Measurements from ENCODE around the gene HERC4. TPM values are rescaled to one million over a fixed set of nuclear protein-coding genes. Genes with fewer than 3 reads are reported as not detected.
"Not testable (repeated sequence)": the region's sequence is repeated elsewhere in the genome, so short reads cannot be mapped to it uniquely, and the experiment has no call there.

The HERC4 gene
- total and polyA plus RNA-seq, 2 donors (not counting 3 experiments of a cell fraction or from before 2014, with no cell fraction given): 10.6 to 73.7 TPM

DNA sequence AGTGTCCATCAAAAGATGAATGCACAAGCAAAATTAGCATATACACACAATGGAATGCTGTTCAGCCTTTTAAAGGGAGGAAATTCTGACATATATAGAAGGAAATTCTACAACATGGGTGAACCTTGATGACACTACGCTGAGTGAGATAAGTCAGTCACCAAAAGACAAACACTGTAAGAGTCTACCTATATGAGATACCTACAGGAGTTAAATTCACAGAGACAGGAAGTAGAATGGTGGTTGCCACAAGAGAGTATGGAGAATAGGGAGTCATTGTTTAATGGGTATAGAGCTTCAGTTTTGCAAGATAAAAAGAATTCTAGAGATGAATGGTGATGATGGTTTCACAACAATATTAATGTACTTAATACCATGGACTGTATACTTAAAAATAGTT lies 51.8 kb downstream of the HERC4 start:
- Histone ChIP-seq H4K20me1 (replicated peaks; ENCODE audit: control insufficient read depth, extremely low read depth, insufficient read depth, low read length) (no peaks in the 10 kb centered on the region), H3K36me3 (ENCODE audit: control insufficient read depth in 2 of 2, extremely low read depth in 1 of 2, insufficient read depth in 2 of 2, low read length in 2 of 2) (peaks cover 5 to 7% of the 10 kb centered on the region in 2 experiments), H3K79me2 (ENCODE audit: control insufficient read depth, insufficient read depth, low read length) (peaks cover 4% of the 10 kb centered on the region), H3K4me1 (ENCODE audit: control insufficient read depth, extremely low read depth, insufficient read depth, low read length) (no peaks in the 10 kb centered on the region), H3K4me2 (ENCODE audit: insufficient read depth, low read length) (no peak overlapping the region), H3K9me3 (replicated peaks; ENCODE audit: control insufficient read depth, insufficient read depth, low read length) (no peaks in the 10 kb centered on the region), H3K27me3 (ENCODE audit: control insufficient read depth in 2 of 2, insufficient read depth in 2 of 2, low read length in 2 of 2) (no peaks in the 10 kb centered on the region), H3K9ac (replicated peaks; ENCODE audit: extremely low read depth, insufficient read depth, low read length) (no peak overlapping the region), H3K27ac (ENCODE audit: insufficient read depth, low read depth, low read length) (no peak overlapping the region), H2AFZ (ENCODE audit: low read depth, low read length) (no peak overlapping the region), H3K4me3 (replicated peaks in 1 of 3; ENCODE audit: insufficient read depth in 1 of 3, low read depth in 1 of 3, low read length in 3 of 3) (no peak overlapping the region), H3K9me1 (replicated peaks; ENCODE audit: control insufficient read depth, extremely low read depth, insufficient read depth, low read length) (no peaks in the 10 kb centered on the region)
- dilution Hi-C loops (cut with MboI; ENCODE audit: extremely low pct_ligation_motif_present, low sequenced_read_pairs): no loop called here
- ChIA-PET CTCF (no interaction called here), POLR2A (no interaction called here)
- no peak for DNase-seq (ENCODE audit: low read depth, low spot score)
- no peak for FAIRE-seq
- intact Hi-C loops (cut with micrococcal nuclease): no loop called here
- no TSS peak for BruUV-seq (replicated peaks)
- TF ChIP-seq POLR2A (IDR thresholded peaks at IDR 0.05; ENCODE audit: low read depth, low read length): no peak
- TF ChIP-seq GATA2 (IDR thresholded peaks at IDR 0.05; ENCODE audit: insufficient read depth, insufficient read length, low read depth, low read length): no peak
- TF ChIP-seq, protein P1, sequence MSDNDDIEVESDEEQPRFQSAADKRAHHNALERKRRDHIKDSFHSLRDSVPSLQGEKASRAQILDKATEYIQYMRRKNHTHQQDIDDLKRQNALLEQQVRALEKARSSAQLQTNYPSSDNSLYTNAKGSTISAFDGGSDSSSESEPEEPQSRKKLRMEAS (IDR thresholded peaks at IDR 0.05; ENCODE audit: insufficient read depth, insufficient read length): no peak

- H3K36me3 ChIP-seq (ENCODE audit: control insufficient read depth in 2 of 2, extremely low read depth in 1 of 2, insufficient read depth in 2 of 2, low read length in 2 of 2); BruUV-seq (replicated peaks); POLR2A ChIA-PET; H3K4me3 ChIP-seq (replicated peaks in 1 of 3; ENCODE audit: insufficient read depth in 1 of 3, low read depth in 1 of 3, low read length in 3 of 3); H3K9me1 ChIP-seq (replicated peaks; ENCODE audit: control insufficient read depth, extremely low read depth, insufficient read depth, low read length); H3K27me3 ChIP-seq (ENCODE audit: control insufficient read depth in 2 of 2, insufficient read depth in 2 of 2, low read length in 2 of 2); H3K4me1 ChIP-seq (ENCODE audit: control insufficient read depth, extremely low read depth, insufficient read depth, low read length); H4K20me1 ChIP-seq (replicated peaks; ENCODE audit: control insufficient read depth, extremely low read depth, insufficient read depth, low read length); FAIRE-seq; H3K9me3 ChIP-seq (replicated peaks; ENCODE audit: control insufficient read depth, insufficient read depth, low read length); H3K27ac ChIP-seq (ENCODE audit: insufficient read depth, low read depth, low read length); DNase-seq (ENCODE audit: low read depth, low spot score); H3K79me2 ChIP-seq (ENCODE audit: control insufficient read depth, insufficient read depth, low read length); H2AFZ ChIP-seq (ENCODE audit: low read depth, low read length); H3K4me2 ChIP-seq (ENCODE audit: insufficient read depth, low read length); intact Hi-C loops (cut with micrococcal nuclease); H3K9ac ChIP-seq (replicated peaks; ENCODE audit: extremely low read depth, insufficient read depth, low read length); dilution Hi-C loops (cut with MboI; ENCODE audit: extremely low pct_ligation_motif_present, low sequenced_read_pairs); CTCF ChIA-PET: not testable (repeated sequence)
Measured at GRCh38 chr10:68022324-68022723, 52.8 kb downstream of the HERC4 start.

DNA sequence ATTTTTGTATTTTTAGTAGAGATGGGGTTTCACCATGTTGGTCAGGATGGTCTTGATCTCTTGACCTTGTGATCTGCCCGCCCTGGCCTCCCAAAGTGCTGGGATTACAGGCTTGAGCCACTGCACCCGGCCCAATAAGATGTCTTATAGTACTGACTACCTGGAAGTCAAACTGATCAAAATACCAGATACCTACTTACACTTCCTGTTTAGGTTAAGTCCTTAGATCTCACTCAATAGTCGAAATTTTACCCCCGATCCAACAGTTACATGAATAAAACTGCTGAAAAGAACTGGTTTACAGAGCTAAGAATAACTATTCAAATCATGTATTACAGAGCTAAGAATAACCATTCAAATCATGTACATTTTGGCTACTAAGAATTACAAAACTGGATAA lies 58.6 kb downstream of the HERC4 start:
- DNase-seq (ENCODE audit: low read depth, low spot score); H3K27me3 ChIP-seq (ENCODE audit: control insufficient read depth in 2 of 2, insufficient read depth in 2 of 2, low read length in 2 of 2); POLR2A ChIA-PET; H3K4me1 ChIP-seq (ENCODE audit: control insufficient read depth, extremely low read depth, insufficient read depth, low read length); H3K36me3 ChIP-seq (ENCODE audit: control insufficient read depth in 2 of 2, extremely low read depth in 1 of 2, insufficient read depth in 2 of 2, low read length in 2 of 2); dilution Hi-C loops (cut with MboI; ENCODE audit: extremely low pct_ligation_motif_present, low sequenced_read_pairs); H3K4me2 ChIP-seq (ENCODE audit: insufficient read depth, low read length); H3K9me3 ChIP-seq (replicated peaks; ENCODE audit: control insufficient read depth, insufficient read depth, low read length); intact Hi-C loops (cut with micrococcal nuclease); H3K79me2 ChIP-seq (ENCODE audit: control insufficient read depth, insufficient read depth, low read length); H3K4me3 ChIP-seq (replicated peaks in 1 of 3; ENCODE audit: insufficient read depth in 1 of 3, low read depth in 1 of 3, low read length in 3 of 3); H3K9me1 ChIP-seq (replicated peaks; ENCODE audit: control insufficient read depth, extremely low read depth, insufficient read depth, low read length); FAIRE-seq; H2AFZ ChIP-seq (ENCODE audit: low read depth, low read length); BruUV-seq (replicated peaks); H4K20me1 ChIP-seq (replicated peaks; ENCODE audit: control insufficient read depth, extremely low read depth, insufficient read depth, low read length); H3K9ac ChIP-seq (replicated peaks; ENCODE audit: extremely low read depth, insufficient read depth, low read length); H3K27ac ChIP-seq (ENCODE audit: insufficient read depth, low read depth, low read length): not testable (repeated sequence)
- CTCF ChIA-PET: interaction anchor here (1.1 kb wide), 1 partner anchor 11 kb away, joined by 3 read pairs; no protein-coding TSS in a partner anchor

All from endothelial cell of umbilical vein (primary cell).